Measurements from ENCODE around the gene MTURN. TPM values are rescaled to one million over a fixed set of nuclear protein-coding genes. Genes with fewer than 3 reads are reported as not detected.

MTURN gene
- total and polyA plus RNA-seq, 10 of the 15 experiments (the other 5 are each of a cell fraction or from before 2014, with no cell fraction given), result 0.52 to 5.0 (median 3.3) TPM

DNA sequence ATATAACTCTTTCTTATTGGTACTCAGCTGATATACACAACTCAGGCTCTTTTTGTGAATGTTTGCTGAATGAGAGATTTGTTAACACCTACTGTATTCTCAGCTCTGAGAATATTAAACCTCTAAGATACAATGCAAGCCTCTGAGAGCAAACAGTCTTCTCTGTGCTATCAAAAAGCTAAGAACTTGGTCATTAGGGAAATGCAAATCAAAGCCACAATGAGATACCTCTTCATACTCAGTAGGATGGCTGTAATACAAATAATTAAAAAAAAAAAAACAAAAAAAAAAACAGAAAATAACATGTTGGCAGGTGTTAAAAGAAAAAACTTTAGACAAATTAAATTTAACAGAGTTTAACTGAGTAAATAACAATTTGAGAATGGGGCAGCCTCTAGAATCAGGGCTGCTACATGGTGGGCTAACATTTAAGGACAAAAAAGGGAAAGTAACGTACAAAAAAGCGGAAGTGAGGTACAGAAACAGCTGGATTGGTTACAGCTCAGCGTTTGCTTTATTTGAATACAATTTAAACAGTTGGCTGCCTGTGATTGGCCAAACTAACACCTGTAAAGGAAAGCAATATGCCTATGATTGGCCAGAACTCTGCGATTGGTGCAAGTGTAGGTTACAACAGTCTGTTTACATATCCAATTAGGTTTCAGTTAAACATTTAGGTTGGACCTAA lies 14.8 kb upstream of the MTURN start:
- no peak overlapping the region for H3K9ac ChIP-seq (ENCODE audit: control insufficient read depth, insufficient read depth, low read length)
- no peaks in the 10 kb centered on the region for H3K36me3 ChIP-seq (ENCODE audit: control insufficient read depth in 2 of 2, insufficient read depth in 2 of 2, low read length in 1 of 2)
- H4K20me1 ChIP-seq (ENCODE audit: control insufficient read depth, insufficient read depth), result no peaks in the 10 kb centered on the region
- H3K9me3 ChIP-seq (replicated peaks; ENCODE audit: control insufficient read depth, insufficient read depth, low read length), result no peaks in the 10 kb centered on the region; the same call in 1 of the 3 replicates
- no peak for ATAC-seq
- H2AFZ ChIP-seq (ENCODE audit: control insufficient read depth, low read depth, low read length), result no peak overlapping the region
- intact Hi-C loops (cut with micrococcal nuclease; ENCODE audit: unreplicated experiment) (no loop called here), in situ Hi-C loops (cut with MboI) (no loop called here)
- ChIA-PET POLR2A (no interaction called here), CTCF (interaction anchor here (0.6 kb wide), 1 partner anchor 1634 kb away, joined by 3 read pairs; no protein-coding TSS in a partner anchor), SMC1A (ENCODE audit: uncharacterized antibody, unreplicated experiment) (interaction anchor here (1.5 to 1.9 kb wide), 2 partner anchors 13 to 156 kb away, joined by 4 to 5 read pairs; no protein-coding TSS in a partner anchor), RAD21 (ENCODE audit: unreplicated experiment) (no interaction called here)
- no peak overlapping the region for H3K4me2 ChIP-seq (ENCODE audit: control insufficient read depth, insufficient read depth)
- no peak for FAIRE-seq
- H3K27me3 ChIP-seq (replicated peaks in 1 of 2; ENCODE audit: control insufficient read depth in 2 of 2, insufficient read depth in 2 of 2, low read length in 1 of 2), result no peaks in the 10 kb centered on the region
- H3K4me1 ChIP-seq (ENCODE audit: control insufficient read depth, insufficient read depth, low read length), result no peaks in the 10 kb centered on the region
- no peak overlapping the region for H3K27ac ChIP-seq (ENCODE audit: control insufficient read depth, insufficient read depth)
- BruUV-seq (replicated peaks), result no TSS peak
- WGBS (ENCODE audit: insufficient coverage, insufficient replicate concordance, low lambda C conversion rate, missing lambda C conversion rate), result 13% methylated on average over 4 of the region's 4 CpGs
- H3K4me3 ChIP-seq, result no peak overlapping the region
- no peak for DNase-seq (ENCODE audit: low read depth, low spot score)
- TF ChIP-seq CBX3 (IDR thresholded peaks at IDR 0.05; ENCODE audit: borderline replicate concordance, low read depth), result no peak
- no peak for TF ChIP-seq RAD21 (IDR thresholded peaks at IDR 0.05; ENCODE audit: insufficient read depth, low read depth, low read length)
- TF ChIP-seq SPI1 (IDR thresholded peaks at IDR 0.05; ENCODE audit: borderline replicate concordance, insufficient read depth, low read depth, low read length), result peak; percentile 83
- no peak for TF ChIP-seq CHD4 (IDR thresholded peaks at IDR 0.05)
- TF ChIP-seq CREB1 (IDR thresholded peaks at IDR 0.05; ENCODE audit: low read depth), result no peak
- TF ChIP-seq PAX8 (IDR thresholded peaks at IDR 0.05), result no peak
- H3K79me2 ChIP-seq (ENCODE audit: control insufficient read depth, insufficient read depth, low read length), result no peaks in the 10 kb centered on the region

All from GM12878 (cell line).